Smooth muscle cell (in vitro differentiated cells): ENCODE results near the gene DNAH14. TPM values are rescaled to one million over a fixed set of nuclear protein-coding genes. Genes with fewer than 3 reads are reported as not detected.

Source experiments
- DNase-seq: peaks from one replicate; lab custom pipeline; 2025; ENCODE audit not compliant: unreplicated experiment; lab: John Stamatoyannopoulos, UW
- H2AFZ ChIP-seq: fragments of 200-600 bp; sonication (generic); 2 replicates; pipeline ENCODE4 v1.6.0; 2016; ENCODE audit warnings: antibody characterized with exemption, low read depth, mild to moderate bottlenecking
- H3F3A ChIP-seq: fragments of 200-600 bp; sonication (generic); 2 replicates; pipeline ENCODE4 v1.6.0; 2017; ENCODE audit warnings: antibody characterized with exemption, low read depth
- H3K27ac ChIP-seq: fragments of 200-600 bp; sonication (generic); 2 replicates; pipeline ENCODE4 v1.5.1; 2016; ENCODE audit warnings: low read depth, mild to moderate bottlenecking
- H3K27me3 ChIP-seq: fragments of 200-600 bp; sonication (generic); 2 replicates; pipeline ENCODE4 v1.6.1; 2016; ENCODE audit warnings: low read depth, mild to moderate bottlenecking
- H3K36me3 ChIP-seq: fragments of 200-600 bp; sonication (generic); 2 replicates; pipeline ENCODE4 v1.5.1; 2016; ENCODE audit warnings: low read depth
- H3K4me1 ChIP-seq: fragments of 200-600 bp; sonication (generic); 2 replicates; pipeline ENCODE4 v1.5.1; 2016; ENCODE audit warnings: low read depth
- H3K4me2 ChIP-seq: fragments of 200-600 bp; sonication (generic); 2 replicates; pipeline ENCODE4 v1.6.0; 2016; ENCODE audit warnings: mild to moderate bottlenecking
- H3K4me3 ChIP-seq: fragments of 200-600 bp; sonication (generic); 2 replicates; pipeline ENCODE4 v1.5.1; 2016; ENCODE audit warnings: mild to moderate bottlenecking
- H3K79me2 ChIP-seq: fragments of 200-600 bp; sonication (generic); 2 replicates; pipeline ENCODE4 v1.6.0; 2016; ENCODE audit warnings: low read depth, mild to moderate bottlenecking
- H3K9ac ChIP-seq: fragments of 200-600 bp; sonication (generic); 2 replicates; pipeline ENCODE4 v1.6.0; 2016; ENCODE audit warnings: low read depth
- H3K9me3 ChIP-seq: fragments of 200-600 bp; sonication (generic); replicated peaks from 2 replicates; pipeline ENCODE4 v1.5.1; 2016; ENCODE audit warnings: low read depth
- H4K20me1 ChIP-seq: fragments of 200-600 bp; sonication (generic); 2 replicates; pipeline ENCODE4 v1.6.0; 2016; ENCODE audit warnings: low read depth
- CTCF ChIP-seq: fragments of 200-600 bp; sonication (generic); IDR thresholded peaks from 2 replicates; pipeline ENCODE4 v1.5.1; 2017; ENCODE audit warnings: borderline replicate concordance, mild to moderate bottlenecking, antibody characterized with exemption; ENCODE audit not compliant: insufficient read depth, poor library complexity, severe bottlenecking
- WGBS: methylation state at CpG from one replicate; pipeline ENCODE4 v1.1.7; 2016; ENCODE audit warnings: low lambda C conversion rate; 5-methylcytosine and 5-hydroxymethylcytosine counted together
- polyA plus RNA-seq: library from polyadenylated mRNA; unstranded; fragments of >200 nt; fragmentation: Nextera tagmentation; extraction: Ambion mirVana; gene quantifications from 2 replicates; pipeline ENCODE4 v1.2.1, GENCODE V29; 2016
- total RNA-seq: library from RNA; depleted of rRNA; stranded (reverse); fragments of >200 nt; gene quantifications from 2 replicates; pipeline ENCODE4 v1.2.3, GENCODE V29; 2014

The DNAH14 gene
- total and polyA plus RNA-seq, 2 experiments from 2014 or later, result 9.4 to 44.0 TPM

GRCh38 chr1:225362805-225363204 is 433.3 kb downstream of the DNAH14 start:
- no peak for DNase-seq
- Histone ChIP-seq H3K79me2 (no peaks in the 10 kb centered on the region), H3K9ac (no peak overlapping the region), H3K27me3 (no peaks in the 10 kb centered on the region), H3K4me3 (no peak overlapping the region), H3F3A (no peaks in the 10 kb centered on the region), H3K36me3 (no peaks in the 10 kb centered on the region), H3K9me3 (no peaks in the 10 kb centered on the region), H4K20me1 (no peaks in the 10 kb centered on the region), H3K27ac (no peak overlapping the region), H3K4me1 (no peaks in the 10 kb centered on the region), H2AFZ (no peak overlapping the region), H3K4me2 (no peak overlapping the region)
- TF ChIP-seq CTCF, result no peak

- H3K9ac ChIP-seq, result no peak overlapping the region
- no peaks in the 10 kb centered on the region for H3F3A ChIP-seq
- H3K9me3 ChIP-seq, result no peaks in the 10 kb centered on the region
- no peaks in the 10 kb centered on the region for H3K4me1 ChIP-seq
- no peaks in the 10 kb centered on the region for H3K27me3 ChIP-seq
- H4K20me1 ChIP-seq, result no peaks in the 10 kb centered on the region
- WGBS, result 94% methylated on average over 6 of the region's 6 CpGs
- H3K4me3 ChIP-seq, result no peak overlapping the region
- TF ChIP-seq CTCF, result no peak
- no peaks in the 10 kb centered on the region for H3K36me3 ChIP-seq
- no peak overlapping the region for H3K27ac ChIP-seq
- no peak overlapping the region for H2AFZ ChIP-seq
- no peaks in the 10 kb centered on the region for H3K79me2 ChIP-seq
- H3K4me2 ChIP-seq, result no peak overlapping the region
- DNase-seq, result no peak
Observed at GRCh38 chr1:225364439-225364838, 435.0 kb downstream of the DNAH14 start.

DNA sequence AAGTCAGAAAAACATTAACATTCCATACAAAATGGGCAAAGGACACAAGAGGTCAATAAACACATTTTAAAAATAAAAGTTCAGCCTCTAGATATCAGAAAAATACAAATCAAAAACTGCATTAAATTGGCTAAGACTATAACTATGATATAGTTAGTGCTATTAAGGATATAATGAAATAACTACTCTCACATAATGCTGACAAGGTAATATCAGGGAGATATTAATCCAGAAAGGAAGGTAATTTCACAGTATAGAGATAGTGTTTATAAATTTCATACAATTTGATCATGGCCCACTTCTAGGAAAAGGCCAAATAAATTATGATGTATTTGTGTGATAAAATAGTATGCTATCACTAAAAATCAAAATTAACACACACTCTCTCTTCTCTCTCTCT is 436.5 kb downstream of the DNAH14 start:
- Histone ChIP-seq H3K4me3 (no peak overlapping the region), H3K27ac (no peak overlapping the region), H3K4me2 (no peak overlapping the region), H3K36me3 (no peaks in the 10 kb centered on the region), H3K79me2 (no peaks in the 10 kb centered on the region), H3K27me3 (no peaks in the 10 kb centered on the region), H3K9ac (no peak overlapping the region), H3F3A (no peaks in the 10 kb centered on the region), H4K20me1 (no peaks in the 10 kb centered on the region), H3K9me3 (no peaks in the 10 kb centered on the region), H2AFZ (no peak overlapping the region), H3K4me1 (no peaks in the 10 kb centered on the region)
- no peak for TF ChIP-seq CTCF
- DNase-seq, result no peak

GRCh38 chr1:225366552-225366951 is 437.1 kb downstream of the DNAH14 start:
- Histone ChIP-seq H3K27ac (no peak overlapping the region), H3K4me3 (no peak overlapping the region), H3K9ac (no peak overlapping the region), H3K79me2 (no peaks in the 10 kb centered on the region), H3K36me3 (no peaks in the 10 kb centered on the region), H3K4me1 (no peaks in the 10 kb centered on the region), H3F3A (no peaks in the 10 kb centered on the region), H2AFZ (no peak overlapping the region), H4K20me1 (no peaks in the 10 kb centered on the region), H3K9me3 (no peaks in the 10 kb centered on the region), H3K27me3 (no peaks in the 10 kb centered on the region), H3K4me2 (no peak overlapping the region)
- WGBS, result 5% methylated on average over 1 of the region's 1 CpG
- DNase-seq, result no peak
- TF ChIP-seq CTCF, result no peak
